Embryonic facial prominence (tissue), 1 donor: ENCODE measurements around the gene RPL19.

Experiments used
- DNase-seq: peaks from one replicate; pipeline ENCODE4 v3.0.0-alpha.2; 2016; ENCODE audit errors: extremely low spot score

Gene RPL19

GRCh38 chr17:39173080-39173479 is 27.0 kb upstream of the RPL19 start:
- DNase-seq: no peak

GRCh38 chr17:39173526-39174274 is 26.4 kb upstream of the RPL19 start:
- no peak for DNase-seq

DNA sequence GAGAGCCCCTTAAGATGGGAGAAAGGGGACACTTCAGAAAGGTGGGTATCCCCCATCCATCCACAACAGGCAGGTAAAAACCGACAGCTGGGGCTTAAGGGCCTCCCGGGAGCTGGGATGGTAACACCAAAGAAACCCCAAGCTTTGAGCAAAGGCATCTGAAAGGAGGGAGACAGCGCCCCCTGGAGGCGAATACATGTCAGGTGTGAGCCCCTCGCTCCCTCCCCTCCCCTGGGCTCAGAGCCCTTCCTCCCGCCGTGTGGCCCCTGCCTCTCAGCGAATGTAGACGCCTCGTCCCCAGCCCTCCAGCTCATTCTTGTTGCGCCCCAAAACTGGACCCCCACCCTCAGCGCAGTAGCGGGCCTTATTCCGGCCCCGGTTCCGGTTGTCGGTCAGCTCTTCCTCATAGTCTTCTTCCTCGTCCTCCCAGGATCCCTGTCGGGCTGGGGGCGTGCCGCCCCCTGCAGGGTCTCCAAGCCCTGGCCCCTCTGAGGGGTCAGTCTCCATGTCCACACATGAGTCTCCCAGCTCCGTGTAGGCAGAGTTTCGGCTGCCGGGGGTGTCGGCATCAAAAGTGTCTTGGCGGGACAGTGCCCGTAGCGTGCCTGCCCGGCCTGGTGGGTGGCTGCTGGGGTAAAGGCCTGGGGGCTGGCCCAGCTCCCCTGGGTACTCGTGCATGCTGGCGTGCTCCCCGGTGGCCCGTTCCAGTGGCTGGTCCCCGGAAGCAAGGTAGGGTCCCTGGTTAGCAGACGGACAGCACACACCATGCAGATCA is 25.0 kb upstream of the RPL19 start:
- DNase-seq: no peak

GRCh38 chr17:39175695-39176093 is 24.4 kb upstream of the RPL19 start:
- no peak for DNase-seq

GRCh38 chr17:39177256-39177655 is 22.8 kb upstream of the RPL19 start:
- DNase-seq: no peak

GRCh38 chr17:39178536-39178935 is 21.5 kb upstream of the RPL19 start:
- no peak for DNase-seq

DNA sequence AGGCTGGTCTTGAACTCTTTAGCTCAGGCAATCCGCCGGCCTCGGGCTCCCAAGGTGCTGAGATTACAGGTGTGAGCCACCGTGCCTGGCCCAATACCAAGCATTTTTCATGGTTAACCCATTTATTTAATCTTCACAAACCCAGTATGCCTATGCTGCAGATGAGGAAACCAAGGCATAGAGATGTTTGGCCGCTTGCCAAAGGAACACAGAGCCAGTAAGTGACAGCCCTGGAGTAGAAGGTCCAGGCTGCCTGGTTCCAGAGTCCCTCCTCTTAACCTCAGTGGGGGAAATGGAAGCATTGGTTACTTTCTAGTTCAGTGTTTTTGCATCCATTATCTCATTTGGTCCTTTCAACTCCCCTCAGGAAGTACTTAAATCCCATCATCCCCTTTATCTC is 18.8 kb upstream of the RPL19 start:
- no peak for DNase-seq

- DNase-seq: no peak
These were observed 17.0 kb upstream of the RPL19 start for GRCh38 chr17:39183045-39183444.

- DNase-seq: no peak
These were observed 16.4 kb upstream of the RPL19 start for GRCh38 chr17:39183720-39184119.

- no peak for DNase-seq
These were observed 13.5 kb upstream of the RPL19 start for GRCh38 chr17:39186481-39187002.

DNA sequence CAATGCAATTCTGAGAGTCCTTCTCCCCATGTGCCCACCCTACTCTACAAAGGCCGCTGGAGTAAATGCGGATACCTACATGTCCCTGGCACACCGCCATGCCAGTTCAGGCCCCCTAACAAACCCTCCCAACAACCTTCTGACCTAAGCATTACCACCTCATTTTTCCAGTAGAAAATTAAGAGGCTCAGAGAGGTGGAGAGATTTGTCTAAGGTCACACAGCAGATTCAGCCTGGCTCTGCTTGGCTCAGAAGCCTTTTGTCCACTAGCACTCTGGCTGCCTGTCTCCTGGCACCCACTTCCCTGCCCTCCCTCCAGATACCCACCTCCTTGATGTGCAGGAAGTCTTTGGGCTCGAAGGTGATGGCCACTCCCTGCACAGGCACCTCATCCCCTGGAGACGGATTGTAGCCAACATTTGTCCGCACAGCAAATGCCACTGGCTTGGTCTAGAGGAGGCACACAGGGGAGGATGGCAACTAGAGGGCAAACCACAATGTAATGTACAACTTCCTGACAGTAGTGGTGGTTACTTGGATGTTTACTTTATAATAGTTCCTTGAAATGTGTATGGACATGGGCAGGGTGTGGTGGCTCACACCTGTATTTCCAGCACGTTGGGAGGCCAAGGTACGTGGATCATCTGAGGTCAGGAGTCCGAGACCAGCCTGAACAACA is 12.8 kb upstream of the RPL19 start:
- DNase-seq: no peak

- no peak for DNase-seq
These were observed 8.2 kb upstream of the RPL19 start for GRCh38 chr17:39191750-39192510.

GRCh38 chr17:39192901-39193300 is 7.2 kb upstream of the RPL19 start:
- DNase-seq: no peak

GRCh38 chr17:39193346-39193745 is 6.7 kb upstream of the RPL19 start:
- DNase-seq: no peak

GRCh38 chr17:39194089-39194984 is 5.7 kb upstream of the RPL19 start:
- no peak for DNase-seq

GRCh38 chr17:39194985-39195524 is 5.0 kb upstream of the RPL19 start:
- DNase-seq: no peak

DNA sequence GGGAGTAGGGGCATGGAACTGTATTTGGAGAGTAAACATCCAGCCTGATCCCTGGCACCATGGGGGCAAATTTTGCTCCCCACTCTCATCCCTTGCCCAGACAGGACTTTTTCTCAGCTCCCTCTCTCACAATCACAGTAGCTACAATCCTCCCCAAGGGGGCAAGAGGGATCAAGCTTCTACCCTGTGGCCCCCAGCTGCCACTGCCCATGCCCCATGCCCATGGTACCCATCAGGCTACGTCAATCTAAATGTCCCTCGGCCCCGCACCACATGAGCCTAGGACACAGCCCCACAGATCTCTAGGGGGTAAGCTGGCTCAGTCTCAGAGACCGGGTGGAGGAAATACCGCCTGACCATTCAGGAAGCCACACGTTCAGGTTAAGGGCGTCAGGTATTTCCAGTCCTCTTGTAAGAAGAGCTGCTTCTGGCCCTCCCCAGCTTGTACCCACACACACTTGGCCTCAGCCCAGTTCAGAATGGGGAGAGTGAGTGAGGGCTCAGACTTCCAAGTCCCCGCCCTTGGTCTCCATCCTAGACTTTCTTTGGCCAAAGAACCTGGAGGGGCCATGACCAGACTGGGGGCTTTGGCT is 4.4 kb upstream of the RPL19 start:
- DNase-seq: no peak

GRCh38 chr17:39196241-39196807 is 3.8 kb upstream of the RPL19 start:
- DNase-seq: no peak

DNA sequence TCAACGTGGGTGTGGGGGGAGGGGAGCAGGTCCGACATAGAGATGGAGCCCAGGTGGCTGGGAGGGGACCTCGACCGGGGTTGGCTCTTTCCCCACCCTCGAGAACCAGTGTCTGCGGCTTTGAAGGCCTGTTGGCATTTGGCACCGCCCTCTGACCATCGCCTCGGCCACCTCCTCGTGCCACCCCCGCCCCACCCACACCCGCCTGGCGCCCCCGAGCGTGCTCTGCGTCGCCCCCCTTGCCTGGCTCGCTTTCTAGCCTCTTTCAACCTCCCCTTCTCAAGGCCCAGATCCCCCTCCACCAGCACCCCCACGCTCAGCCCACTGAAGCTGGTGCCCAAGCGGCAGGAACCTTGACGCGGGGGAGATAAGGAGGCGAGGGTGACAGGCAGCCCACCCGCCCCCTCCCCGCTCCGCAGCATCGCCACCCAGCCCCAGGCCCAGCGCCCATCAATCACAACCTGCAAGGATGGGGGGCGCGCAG is 3.2 kb upstream of the RPL19 start:
- no peak for DNase-seq
